CD4-positive, alpha-beta T cell (primary cell): ENCODE data around the gene ESYT2. TPM values are rescaled to one million over a fixed set of nuclear protein-coding genes. Genes with fewer than 3 reads are reported as not detected.

Source experiments
- ATAC-seq: fragments of 200-7000 bp; cut with Tn5 transposase; one replicate; pipeline ENCODE4 v1.10.0; 2022; ENCODE audit warnings: mild to moderate bottlenecking; ENCODE audit not compliant: poor library complexity
- CTCF ChIA-PET: fragments of 350-600 bp; sonication (Branson Sonifier 250); formaldehyde crosslinking; loops from one replicate; lab custom pipeline; 2021; ENCODE audit warnings: antibody characterized with exemption, inconsistent platforms; lab: Charles Lee
- POLR2A ChIA-PET: fragments of 350-600 bp; sonication (Branson Sonifier 250); formaldehyde crosslinking; loops from one replicate; lab custom pipeline; 2021; ENCODE audit warnings: antibody characterized with exemption, inconsistent platforms; lab: Charles Lee
- DNase-seq, 14 experiments: peaks; one replicate each; pipeline ENCODE4 v3.0.0-alpha.2; 2013 to 2020; ENCODE audit warnings: mixed read lengths in 2 of 14
- H3K27ac ChIP-seq, 2 donors: one replicate each; pipeline versions ENCODE4 v1.5.1 to v1.7.0; 2013; ENCODE audit warnings: low read length in 2 of 2, low read depth in 1 of 2, mild to moderate bottlenecking in 1 of 2
- H3K27me3 ChIP-seq, 2 experiments: 1 replicate in 1 of 2; 2 replicates in 1 of 2; pipeline versions ENCODE4 v1.6.1 to v1.7.0; 2013; ENCODE audit warnings: low read length in 2 of 2, control low read depth in 1 of 2, mild to moderate bottlenecking in 1 of 2, moderate library complexity in 1 of 2; ENCODE audit not compliant: insufficient read depth in 2 of 2, control insufficient read depth in 1 of 2
- H3K36me3 ChIP-seq: one replicate; pipeline ENCODE4 v1.6.1; 2013; ENCODE audit warnings: low read length, control low read depth; ENCODE audit not compliant: insufficient read depth
- H3K4me1 ChIP-seq: one replicate; pipeline ENCODE4 v1.6.1; 2013; ENCODE audit warnings: low read length, control low read depth; ENCODE audit not compliant: insufficient read depth
- H3K4me3 ChIP-seq: one replicate; pipeline ENCODE4 v1.5.1; 2013; ENCODE audit warnings: mild to moderate bottlenecking, low read length, moderate library complexity
- H3K9me3 ChIP-seq, 2 experiments: 1 replicate in 1 of 2; 2 replicates in 1 of 2; pipeline versions ENCODE4 v1.6.1 to v1.7.0; 2013; ENCODE audit warnings: low read length in 2 of 2, mild to moderate bottlenecking in 2 of 2, control low read depth in 1 of 2, moderate library complexity in 1 of 2; ENCODE audit not compliant: control insufficient read depth in 1 of 2, insufficient read depth in 1 of 2
- H3K27ac Mint-ChIP-seq: one replicate; pipeline ENCODE4 v1.8.0; 2020; ENCODE audit warnings: mixed read lengths
- H3K27me3 Mint-ChIP-seq: one replicate; pipeline ENCODE4 v1.8.0; 2021; ENCODE audit warnings: mixed read lengths
- H3K36me3 Mint-ChIP-seq: one replicate; pipeline ENCODE4 v1.8.0; 2021; ENCODE audit warnings: low read depth, mixed read lengths
- H3K4me1 Mint-ChIP-seq: one replicate; pipeline ENCODE4 v1.8.0; 2021; ENCODE audit warnings: low read depth, mixed read lengths
- H3K4me3 Mint-ChIP-seq: one replicate; pipeline ENCODE4 v1.8.0; 2020; ENCODE audit warnings: mild to moderate bottlenecking, mixed read lengths
- H3K9me3 Mint-ChIP-seq: one replicate; pipeline ENCODE4 v1.8.0; 2020; ENCODE audit warnings: mixed read lengths
- CTCF ChIP-seq: fragments of 200-600 bp; IDR thresholded peaks from one replicate; pipeline ENCODE4 v1.8.0; 2022; ENCODE audit warnings: antibody characterized with exemption, mild to moderate bottlenecking
- intact Hi-C, 2 experiments: fragments of 100-400 bp; cut with DNase I in 1 of 2; cut with micrococcal nuclease in 1 of 2; formaldehyde crosslinking; loops; one replicate each; pipeline versions ENCODE4 v1.15.1 to v1.9.0; 2023 to 2025; cut with DNase I, micrococcal nuclease
- total RNA-seq, 174 experiments: library from RNA in 2 of 174; stranded (reverse) in 2 of 174; gene quantifications; one replicate each; pipeline ENCODE4 v1.2.3 and lab custom pipeline; 2021 to 2026

Gene ESYT2
- total RNA-seq, 2 experiments from 2014 or later = 106 to 112 TPM

GRCh38 chr7:158869876-158870275 lies 40.6 kb upstream of the ESYT2 start:
- H3K4me1 ChIP-seq = peaks cover 2% of the 10 kb centered on the region
- peaks cover 23% of the 10 kb centered on the region for H3K36me3 Mint-ChIP-seq
- TF ChIP-seq CTCF = no peak
- DNase-seq (no peak), ATAC-seq (no peak)
- peaks cover 7% of the 10 kb centered on the region for H3K36me3 ChIP-seq
- no peaks in the 10 kb centered on the region for H3K9me3 Mint-ChIP-seq
- H3K27ac ChIP-seq = no peak overlapping the region
- no peak overlapping the region for H3K27ac Mint-ChIP-seq
- peaks cover 13% of the 10 kb centered on the region for H3K4me1 Mint-ChIP-seq
- no peak overlapping the region for H3K4me3 Mint-ChIP-seq
- H3K4me3 ChIP-seq = no peak overlapping the region
- ChIA-PET CTCF (no interaction called here), POLR2A (interaction anchor here (0.6 kb wide), 1 partner anchor 43 kb away, joined by 3 read pairs; no protein-coding TSS in a partner anchor)
- intact Hi-C loops = no loop called here
- no peaks in the 10 kb centered on the region for H3K27me3 Mint-ChIP-seq
- H3K27me3 ChIP-seq = no peaks in the 10 kb centered on the region
- peaks cover 0 to 5% of the 10 kb centered on the region in 2 experiments for H3K9me3 ChIP-seq

GRCh38 chr7:158868764-158869410 lies 39.6 kb upstream of the ESYT2 start:
- CTCF ChIA-PET = no interaction called here
- no peak for ATAC-seq
- intact Hi-C loops = no loop called here
- peaks cover 2% of the 10 kb centered on the region for H3K36me3 ChIP-seq
- Mint-ChIP-seq H3K36me3 (peaks cover 16% of the 10 kb centered on the region), H3K9me3 (no peaks in the 10 kb centered on the region), H3K27ac (no peak overlapping the region), H3K27me3 (no peaks in the 10 kb centered on the region), H3K4me1 (peaks cover 23% of the 10 kb centered on the region), H3K4me3 (no peak overlapping the region)
- H3K9me3 ChIP-seq = peaks cover 0 to 5% of the 10 kb centered on the region in 2 experiments
- H3K4me3 ChIP-seq = no peak overlapping the region
- H3K27ac ChIP-seq = no peak overlapping the region
- peaks cover 12% of the 10 kb centered on the region for H3K4me1 ChIP-seq
- DNase-seq = no peak
- no peaks in the 10 kb centered on the region for H3K27me3 ChIP-seq
- no peak for TF ChIP-seq CTCF
- POLR2A ChIA-PET = no interaction called here

- peaks cover 17% of the 10 kb centered on the region for H3K4me1 ChIP-seq
- peaks cover 35% of the 10 kb centered on the region for H3K4me1 Mint-ChIP-seq
- H3K4me3 Mint-ChIP-seq = peak overlapping the region; percentile 51
- ChIA-PET POLR2A (interaction anchor here (0.6 to 2.2 kb wide), 3 partner anchors 20 to 1918 kb away, joined by 3 to 6 read pairs (median 5); partner anchors contain the start of gene ESYT2), CTCF (no interaction called here)
- H3K4me3 ChIP-seq = no peak overlapping the region
- no peak for ATAC-seq
- H3K9me3 Mint-ChIP-seq = no peaks in the 10 kb centered on the region
- H3K27ac Mint-ChIP-seq = no peak overlapping the region
- TF ChIP-seq CTCF = no peak
- H3K27me3 ChIP-seq = no peaks in the 10 kb centered on the region
- H3K9me3 ChIP-seq = peaks cover 0 to 5% of the 10 kb centered on the region in 2 experiments
- no peak for DNase-seq
- no peak overlapping the region for H3K27ac ChIP-seq
- H3K36me3 ChIP-seq = peaks cover 2% of the 10 kb centered on the region
- intact Hi-C loops = no loop called here
- H3K27me3 Mint-ChIP-seq = no peaks in the 10 kb centered on the region
- peaks cover 12% of the 10 kb centered on the region for H3K36me3 Mint-ChIP-seq
Observed at GRCh38 chr7:158867214-158867984, 38.1 kb upstream of the ESYT2 start.
